GM19395 (cell line): ENCODE measurements around the gene GFI1B.
"Not testable (repeated sequence)": the region's sequence is repeated elsewhere in the genome, so short reads cannot be mapped to it uniquely, and the experiment has no call there.

Source experiments
- ATAC-seq: cut with Tn5 transposase; IDR thresholded peaks from one replicate; pipeline ENCODE4 v1.9.1; 2021; ENCODE audit warnings: mild to moderate bottlenecking, moderate library complexity; ENCODE audit not compliant: unreplicated experiment

Gene GFI1B

DNA sequence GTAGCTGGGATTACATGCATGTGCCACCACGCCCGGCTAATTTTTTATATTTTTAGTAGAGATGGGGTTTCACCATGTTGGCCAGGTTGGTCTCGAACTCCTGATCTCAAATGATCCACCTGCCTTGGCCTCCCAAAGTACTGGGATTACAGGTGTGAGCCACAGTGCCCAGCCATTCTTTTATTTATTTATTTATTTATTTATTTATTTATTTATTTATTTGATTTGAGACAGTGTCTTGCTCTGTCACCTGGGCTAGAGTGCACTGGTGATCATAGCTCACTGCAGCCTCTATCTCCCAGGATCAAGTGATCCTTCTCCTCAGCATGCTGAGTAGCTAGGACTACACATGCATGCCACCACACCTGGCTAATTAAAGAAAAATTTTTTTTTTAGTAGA, 10.6 kb upstream of the GFI1B start:
- ATAC-seq = not testable (repeated sequence)

DNA sequence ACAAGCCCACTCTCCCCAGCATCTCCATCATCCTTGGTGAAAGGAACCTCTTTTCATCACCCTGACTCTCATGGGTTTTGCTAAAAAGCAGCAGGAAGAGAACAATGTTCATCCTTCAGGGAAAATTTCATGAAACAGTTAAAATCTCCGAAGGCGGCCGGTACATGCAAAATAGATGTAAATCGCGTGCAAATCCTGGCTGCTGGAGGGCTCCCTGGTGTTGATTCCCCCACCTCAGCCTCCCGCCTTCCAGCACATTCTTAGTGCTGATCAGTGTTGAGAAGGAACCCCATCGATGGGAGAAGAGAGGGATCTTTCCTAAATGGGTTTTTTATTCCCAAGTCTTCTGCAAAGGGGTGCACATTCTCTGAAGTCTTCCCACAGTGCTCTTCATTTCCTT, 8.7 kb upstream of the GFI1B start:
- ATAC-seq = no peak

DNA sequence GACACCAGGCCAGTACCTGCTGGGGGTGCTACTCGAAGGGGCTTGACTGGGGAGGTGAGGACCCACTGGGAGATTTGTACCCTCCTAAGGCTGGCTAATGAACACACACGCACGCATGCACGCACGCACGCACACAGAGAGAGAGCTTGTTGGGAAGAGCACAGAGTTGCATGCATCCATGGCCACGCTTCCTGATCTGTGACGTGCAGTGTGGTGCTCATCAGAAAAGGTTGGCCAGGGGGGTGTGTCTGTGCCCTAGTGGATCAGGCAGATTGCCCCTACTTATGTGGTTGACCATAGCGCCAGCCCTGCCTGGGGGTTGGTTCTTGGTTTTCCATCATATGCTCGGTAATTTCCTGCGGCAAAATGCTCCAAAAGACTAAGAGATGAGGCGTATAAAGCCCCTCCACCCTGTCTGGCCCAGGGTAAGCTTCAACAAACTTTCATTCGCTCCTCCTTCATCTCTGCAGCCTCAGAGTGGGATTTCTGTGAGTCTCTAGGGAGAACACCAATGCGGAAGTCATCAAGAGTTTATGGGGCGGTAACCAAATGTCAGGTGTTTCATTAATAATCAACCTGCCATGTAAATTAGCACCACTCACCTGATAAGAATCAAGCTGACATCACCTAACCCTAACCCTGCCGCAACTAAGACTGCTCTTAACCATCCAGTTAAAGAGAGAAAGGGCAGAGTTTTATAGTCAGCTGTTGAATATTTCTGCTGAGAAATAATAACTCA, 8.0 kb upstream of the GFI1B start:
- no peak for ATAC-seq

DNA sequence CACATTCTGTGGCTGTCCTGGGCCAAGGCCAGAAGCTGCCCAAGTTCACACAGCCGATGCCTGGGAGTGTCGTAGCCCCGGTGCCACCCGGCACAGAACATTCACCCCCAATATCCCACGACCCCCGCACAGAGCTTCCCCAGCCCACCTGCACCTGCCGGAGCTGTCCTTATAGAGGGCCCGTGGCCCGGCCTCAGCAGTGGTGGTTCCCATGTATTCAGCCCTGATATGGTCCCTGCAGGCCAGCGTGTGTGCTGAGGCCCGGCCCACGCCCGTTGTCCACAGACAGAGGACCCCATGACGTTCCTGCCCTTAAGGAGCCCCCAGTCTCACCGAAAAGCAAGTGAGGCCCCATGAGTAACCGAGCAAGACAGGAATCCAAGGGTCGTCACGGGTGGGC, 5.3 kb upstream of the GFI1B start:
- ATAC-seq = no peak

DNA sequence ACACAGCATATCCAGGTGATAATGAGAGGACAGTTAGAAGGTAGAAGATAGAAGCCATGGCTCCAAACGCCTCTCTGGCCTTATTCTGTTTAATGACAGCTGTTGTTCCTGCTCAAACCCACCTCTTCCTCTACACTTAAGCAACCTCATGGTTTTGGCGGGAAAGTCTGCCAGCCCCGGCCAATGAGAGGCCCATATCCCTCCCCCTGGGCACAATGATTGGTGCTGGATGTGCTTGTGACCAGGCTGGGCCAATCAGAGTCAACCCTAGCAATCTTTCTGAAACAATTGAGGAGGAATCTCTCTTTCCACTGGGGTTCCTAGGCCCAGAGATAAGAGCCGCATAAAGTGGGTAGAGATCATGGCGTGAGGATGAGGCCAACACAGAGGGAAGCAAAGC, 4.8 kb upstream of the GFI1B start:
- ATAC-seq = no peak

DNA sequence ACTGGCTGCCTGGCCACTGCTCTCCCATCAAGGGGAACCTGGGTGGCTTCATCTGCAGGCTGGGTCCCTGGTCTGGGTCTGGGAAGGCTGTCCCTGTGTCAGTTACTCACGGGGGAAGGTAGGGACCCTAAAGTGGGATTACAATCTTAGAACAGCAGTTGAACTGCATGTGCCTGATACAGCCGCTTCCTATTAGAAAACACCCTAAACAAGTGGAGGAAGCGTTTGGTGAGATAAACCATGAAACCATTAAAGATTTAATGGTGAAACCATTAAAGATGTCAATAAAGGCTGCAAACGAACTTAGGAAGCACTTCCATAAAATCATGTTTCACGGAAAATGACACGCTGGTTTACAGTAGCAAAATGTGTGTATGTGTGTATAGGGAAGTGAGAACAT, 2.5 kb upstream of the GFI1B start:
- no peak for ATAC-seq

DNA sequence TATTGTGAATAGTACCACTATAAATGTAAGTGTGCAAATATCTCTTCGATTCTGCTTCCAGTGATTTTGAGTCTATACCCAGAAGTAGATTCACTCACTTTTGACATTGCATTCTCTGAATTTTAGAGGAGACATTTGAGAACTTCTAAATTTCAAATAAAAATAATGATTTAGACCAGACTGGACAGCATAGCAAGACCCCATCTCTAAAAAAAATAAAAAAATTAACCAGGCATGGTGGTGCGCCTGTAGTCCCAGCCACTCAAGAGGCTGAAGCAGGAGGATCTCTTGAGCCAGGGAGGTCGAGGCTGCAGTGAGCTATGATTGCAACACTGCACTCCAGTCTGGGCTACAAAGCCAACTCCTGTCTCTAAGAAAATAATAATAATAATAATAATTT, 1.9 kb upstream of the GFI1B start:
- ATAC-seq = no peak

DNA sequence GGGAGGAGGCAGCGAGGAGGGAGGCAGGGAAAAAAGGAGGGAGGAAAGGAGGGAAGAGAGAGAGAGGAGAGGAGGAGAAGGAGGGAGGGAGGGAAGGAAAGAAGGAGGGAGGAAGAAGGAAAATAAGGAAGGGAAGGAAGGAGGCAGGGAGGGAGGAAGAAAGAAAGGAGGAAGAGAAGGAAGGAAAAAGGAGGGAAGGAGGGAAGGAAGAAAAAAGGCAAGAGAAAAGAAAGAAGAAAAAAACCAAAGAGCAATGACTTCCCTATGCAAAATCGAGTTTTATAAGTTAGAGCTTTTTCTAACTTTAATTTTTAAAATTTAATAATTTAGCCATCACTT, 413 bp upstream of the GFI1B start:
- no peak for ATAC-seq

DNA sequence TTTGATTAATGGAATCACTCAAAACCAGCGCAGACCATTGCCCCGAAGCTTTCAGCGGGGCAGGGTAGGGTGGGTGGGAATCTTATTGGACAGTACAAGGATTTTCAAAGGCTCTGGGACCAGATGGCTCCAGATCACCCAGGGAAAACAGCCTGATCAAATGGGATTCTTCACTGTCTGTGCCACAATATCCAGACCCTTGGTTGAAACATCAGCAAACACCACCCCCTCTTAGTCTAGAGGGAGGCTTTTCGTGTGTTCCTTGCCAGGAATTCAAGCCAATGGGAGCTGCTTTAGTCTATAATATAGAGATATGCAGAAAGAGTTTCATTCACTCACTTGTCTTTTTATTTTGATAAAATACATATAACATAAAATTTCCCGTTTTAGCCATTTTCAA, 1.7 kb downstream of the GFI1B start:
- no peak for ATAC-seq

DNA sequence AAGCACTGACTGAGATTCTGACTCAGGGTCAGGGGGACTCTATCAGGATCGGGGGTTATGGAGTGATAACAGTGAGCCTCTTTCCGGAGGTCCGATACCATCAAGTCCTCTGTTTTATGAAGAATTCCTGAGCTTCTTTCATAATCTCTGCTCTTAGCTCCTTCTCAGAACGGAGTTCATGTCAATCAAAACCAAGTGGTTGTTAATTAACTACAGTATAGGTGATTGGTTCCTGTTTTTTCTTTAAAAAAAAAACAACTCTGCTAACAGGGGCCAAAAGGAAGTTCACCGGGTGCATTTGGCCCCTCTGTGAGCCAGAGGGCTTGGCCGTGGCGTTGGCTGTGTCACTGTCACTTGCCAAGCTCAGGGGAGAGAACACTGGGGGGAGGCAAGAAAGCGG, 4.0 kb downstream of the GFI1B start:
- no peak for ATAC-seq

DNA sequence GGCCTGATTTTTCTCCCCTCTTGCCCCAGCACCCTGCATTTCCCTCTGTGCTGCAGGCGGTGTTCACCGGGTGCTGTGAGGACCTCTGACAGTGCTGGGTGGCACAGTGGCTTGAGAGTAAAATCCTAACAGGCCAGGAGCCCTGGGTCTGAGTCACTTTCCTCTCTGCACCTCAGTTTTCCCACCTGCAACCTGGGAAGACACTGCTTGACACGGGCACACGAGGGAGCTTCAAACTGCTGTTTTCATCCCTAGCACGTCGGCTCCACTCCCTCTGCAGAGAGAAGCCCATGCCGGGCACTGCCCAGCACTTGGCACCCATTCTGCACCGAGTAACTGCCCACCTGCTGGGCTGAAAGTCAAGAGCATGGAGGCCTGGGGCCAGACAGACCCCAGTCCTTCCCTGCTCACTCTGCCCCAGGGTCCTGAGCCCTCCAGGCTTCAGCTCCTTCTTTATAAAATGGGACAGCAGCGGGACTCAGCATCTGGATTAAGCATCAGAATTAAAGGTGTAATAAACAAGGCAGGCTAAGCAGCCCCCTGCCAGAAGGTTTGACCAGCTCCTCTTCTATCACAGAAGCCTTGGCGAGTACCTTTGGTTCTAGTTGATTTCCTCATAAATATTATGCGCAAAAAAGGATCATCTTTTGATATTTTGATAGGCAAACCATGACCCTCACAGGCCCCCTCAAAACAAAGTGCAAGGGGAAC, 5.2 kb downstream of the GFI1B start:
- no peak for ATAC-seq

DNA sequence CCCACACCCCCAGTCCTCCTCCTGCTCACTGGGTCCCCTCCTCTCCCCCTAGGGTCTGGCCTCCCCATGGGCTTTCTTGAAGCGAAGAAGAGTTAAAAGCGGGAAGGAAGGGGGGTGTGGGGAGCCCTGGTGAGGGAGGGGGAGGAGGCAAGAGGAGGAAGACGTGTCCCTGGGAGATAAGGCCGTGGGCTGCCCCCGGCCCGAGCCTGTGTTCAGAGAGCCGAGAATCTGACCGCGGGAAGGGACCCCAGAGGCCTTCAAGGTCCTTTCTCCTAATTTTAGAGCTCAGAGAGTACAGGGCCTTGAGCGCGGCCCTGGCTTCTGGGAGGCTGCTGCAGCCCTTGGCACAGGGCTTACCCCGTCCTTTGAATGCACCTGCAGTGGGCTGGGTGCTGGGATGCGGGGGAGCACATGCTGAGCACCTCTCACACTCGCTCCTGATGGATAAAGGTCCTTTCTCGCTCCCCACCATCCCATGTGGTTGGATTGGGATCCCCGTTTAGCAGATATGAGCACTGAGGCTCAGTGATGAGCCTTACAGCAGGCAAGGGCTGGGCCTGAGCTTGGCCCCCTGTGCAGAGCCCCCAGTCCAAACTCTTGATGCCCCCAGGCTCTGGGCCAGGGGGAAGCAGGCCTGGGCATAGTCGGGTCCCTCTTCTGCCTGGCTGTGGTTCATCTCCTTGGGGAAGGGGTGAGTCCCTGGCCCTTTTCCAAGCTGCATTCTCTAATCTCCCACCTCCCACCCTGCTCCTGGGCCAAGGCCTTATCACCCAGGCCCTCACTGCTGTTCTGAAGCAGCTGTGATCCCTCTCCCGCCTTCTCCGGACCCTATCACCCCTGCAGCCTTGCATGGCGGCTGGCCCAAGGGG, 5.9 kb downstream of the GFI1B start:
- ATAC-seq = no peak

DNA sequence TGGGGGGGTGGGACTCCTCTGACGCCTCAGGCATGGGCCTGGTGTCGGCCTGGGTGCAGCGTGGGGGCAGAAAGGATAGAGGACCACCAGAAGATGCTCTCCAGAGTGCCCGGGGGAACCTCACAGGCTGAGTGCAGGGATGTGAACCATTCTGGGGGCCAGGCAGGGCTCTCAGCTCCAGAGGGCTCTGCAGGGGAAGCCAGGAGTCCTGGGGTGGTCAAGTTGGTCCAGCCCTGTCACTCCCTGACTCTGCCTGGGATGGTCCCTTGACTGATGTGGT, 6.5 kb downstream of the GFI1B start:
- no peak for ATAC-seq

DNA sequence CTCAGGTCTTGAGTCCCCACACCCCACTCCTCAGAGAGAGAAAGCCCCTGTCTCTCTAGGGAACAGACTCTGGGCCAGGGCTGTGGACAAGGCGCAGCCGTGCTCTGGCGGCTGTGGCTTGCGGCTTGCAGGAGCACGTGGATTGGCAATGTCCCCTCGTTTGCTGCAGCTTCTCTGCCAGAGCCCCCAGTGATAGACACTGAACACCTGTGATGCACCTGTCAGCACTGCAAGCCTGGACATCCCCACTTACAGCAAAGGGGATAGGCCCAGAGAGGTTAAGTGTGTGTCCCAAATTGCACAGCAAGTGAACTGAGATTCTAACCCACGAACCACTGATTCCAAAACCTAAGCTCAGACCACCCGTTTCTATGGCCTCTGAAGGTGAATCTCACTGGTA, 7.0 kb downstream of the GFI1B start:
- ATAC-seq = no peak

DNA sequence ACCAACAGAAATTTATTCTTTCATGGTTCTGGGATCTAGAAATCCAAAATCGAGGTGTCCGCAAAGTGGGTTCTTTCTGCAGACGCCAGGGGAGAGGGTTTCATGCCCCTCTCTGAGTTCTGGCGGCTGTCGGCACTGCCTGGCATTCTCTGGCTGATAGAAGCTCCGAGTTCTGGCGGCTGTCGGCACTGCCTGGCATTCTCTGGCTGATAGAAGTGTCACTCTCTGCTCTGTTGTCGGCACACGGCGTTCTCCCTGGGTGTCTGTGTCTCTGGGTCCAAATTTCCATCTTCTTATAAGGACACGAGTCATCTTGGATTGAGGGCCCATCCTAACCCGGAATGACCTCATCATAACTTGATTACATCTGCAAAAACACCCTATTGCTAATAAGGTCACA, 7.6 kb downstream of the GFI1B start:
- ATAC-seq = no peak

DNA sequence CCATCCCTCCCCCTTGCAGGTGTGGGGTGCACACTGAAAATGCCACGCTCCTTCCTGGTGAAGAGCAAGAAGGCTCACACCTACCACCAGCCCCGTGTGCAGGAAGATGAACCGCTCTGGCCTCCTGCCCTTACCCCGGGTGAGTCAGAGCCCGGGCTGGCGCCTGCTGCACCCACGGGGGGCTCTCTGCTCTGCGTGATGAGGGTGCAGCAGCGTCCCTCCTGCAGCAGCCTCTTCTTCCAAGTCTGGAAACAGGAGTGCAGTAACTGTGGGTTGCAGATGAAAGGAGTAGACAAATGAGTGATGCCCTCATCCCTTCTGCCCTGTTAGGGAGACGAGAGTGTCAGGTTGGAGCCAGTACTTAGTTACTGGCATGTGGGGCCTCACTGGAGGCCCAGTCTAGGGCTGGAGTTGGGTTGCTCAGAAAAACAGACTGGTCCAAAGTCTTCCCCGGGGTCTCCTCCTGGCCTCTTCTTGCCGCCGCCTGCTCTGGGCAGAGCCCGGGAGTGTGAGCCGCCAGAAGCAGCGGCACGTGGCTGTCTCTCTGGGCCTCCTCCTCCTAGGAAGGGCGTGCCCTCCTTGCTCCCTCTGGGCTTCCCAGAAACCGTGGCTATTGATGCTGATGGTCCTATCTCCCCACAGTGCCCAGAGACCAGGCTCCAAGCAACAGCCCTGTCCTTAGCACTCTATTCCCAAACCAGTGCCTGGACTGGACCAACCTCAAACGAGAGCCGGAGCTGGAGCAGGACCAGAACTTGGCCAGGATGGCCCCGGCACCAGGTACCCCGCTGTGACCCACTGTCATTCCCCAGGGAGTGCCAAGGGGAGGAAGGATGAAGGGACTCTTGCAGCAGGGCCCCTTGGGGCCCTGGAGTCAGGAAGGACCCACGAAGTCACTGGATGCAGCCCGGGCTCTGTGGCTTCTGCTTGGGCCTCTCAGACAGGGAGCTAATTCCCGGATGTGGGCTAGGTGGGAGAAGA, 8.4 kb downstream of the GFI1B start:
- no peak for ATAC-seq

DNA sequence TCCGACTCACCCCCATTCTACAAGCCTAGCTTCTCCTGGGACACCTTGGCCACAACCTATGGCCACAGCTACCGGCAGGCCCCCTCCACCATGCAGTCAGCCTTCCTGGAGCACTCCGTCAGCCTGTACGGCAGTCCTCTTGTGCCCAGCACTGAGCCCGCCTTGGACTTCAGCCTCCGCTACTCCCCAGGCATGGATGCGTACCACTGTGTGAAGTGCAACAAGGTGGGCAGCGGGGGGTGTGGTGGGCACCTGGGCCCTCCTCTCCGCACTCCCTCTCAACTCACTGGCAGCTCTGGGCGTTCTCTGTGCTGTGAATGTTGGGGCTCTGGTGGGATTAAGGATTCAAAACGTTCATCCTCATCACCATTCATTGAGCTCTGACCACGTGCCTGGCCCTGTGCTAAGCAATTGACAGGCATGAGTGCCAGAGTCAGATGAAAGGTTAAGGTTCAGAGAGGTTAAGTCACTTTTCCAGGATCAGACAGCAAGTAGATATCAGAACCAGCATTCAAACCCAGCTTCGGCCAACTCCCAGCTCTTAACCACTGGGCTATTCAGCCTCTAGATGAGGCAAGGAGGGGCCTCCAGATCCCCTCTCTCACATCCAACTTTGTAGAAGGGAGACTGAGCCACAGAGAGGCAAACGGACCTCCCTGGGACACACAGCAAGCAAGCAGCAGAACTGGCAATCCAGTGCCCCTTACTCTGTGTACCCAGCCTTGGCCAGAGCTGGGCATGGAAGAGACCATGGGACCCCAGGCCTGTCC, 9.9 kb downstream of the GFI1B start:
- ATAC-seq = no peak

DNA sequence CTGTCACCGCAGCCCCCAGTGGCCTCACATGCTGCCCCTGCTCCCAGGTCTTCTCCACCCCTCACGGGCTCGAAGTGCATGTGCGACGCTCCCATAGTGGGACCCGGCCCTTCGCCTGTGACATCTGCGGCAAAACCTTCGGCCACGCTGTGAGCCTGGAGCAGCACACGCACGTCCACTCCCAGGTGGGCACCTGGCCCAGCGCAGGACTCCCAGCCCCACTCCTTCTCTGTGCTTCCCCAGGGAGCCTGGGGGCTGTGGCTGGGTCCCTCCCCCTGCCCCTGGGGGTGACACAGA, 10.5 kb downstream of the GFI1B start:
- ATAC-seq = no peak

DNA sequence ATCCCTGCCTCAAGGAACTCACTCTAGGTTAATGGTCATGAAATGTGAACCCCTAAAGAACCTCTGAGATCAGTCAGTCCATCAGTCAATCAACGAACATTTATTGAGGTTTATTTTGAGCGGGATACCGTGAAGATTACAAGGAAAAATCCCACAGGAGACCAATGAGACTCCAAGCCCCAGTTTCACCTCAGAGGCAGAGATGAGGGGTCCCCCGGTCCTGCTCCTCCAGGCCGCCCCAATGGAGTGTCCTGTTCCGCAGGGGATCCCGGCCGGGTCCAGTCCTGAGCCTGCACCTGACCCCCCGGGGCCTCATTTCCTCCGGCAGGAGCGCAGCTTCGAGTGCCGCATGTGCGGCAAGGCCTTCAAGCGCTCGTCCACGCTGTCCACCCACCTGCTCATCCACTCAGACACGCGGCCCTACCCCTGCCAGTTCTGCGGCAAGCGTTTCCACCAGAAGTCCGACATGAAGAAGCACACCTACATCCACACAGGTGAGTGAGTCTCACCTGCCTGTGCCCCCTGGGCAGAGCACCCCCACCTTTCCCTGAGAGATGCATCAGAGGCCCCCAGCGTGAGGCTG, 11.0 kb downstream of the GFI1B start:
- no peak for ATAC-seq

DNA sequence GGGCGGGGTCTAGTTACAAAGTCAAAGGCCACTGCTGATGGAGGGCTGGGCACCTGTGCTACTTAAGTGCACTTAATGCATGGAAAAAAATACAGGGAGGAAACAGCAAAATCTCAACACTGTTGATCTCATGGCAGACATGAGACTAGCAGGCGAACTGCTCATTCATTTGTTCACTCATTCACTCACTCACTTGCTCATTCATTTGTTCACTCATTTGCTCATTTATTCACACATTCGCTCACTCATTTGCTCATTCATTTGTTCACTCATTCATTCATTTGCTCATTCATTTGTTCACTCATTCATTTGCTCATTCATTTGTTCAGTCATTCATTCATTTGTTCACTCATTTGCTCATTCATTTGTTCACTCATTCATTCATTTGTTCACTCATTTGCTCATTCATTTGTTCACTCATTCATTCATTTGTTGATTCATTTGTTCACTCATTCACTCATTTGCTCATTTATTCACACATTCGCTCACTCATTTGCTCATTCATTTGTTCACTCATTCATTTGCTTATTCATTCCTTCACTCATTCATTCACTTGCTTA, 11.6 kb downstream of the GFI1B start:
- not testable (repeated sequence) for ATAC-seq
